GM12892 (cell line): Measurements from ENCODE around the gene HUNK.

Source experiments
- POLR2A ChIP-seq: IDR thresholded peaks from 2 replicates; pipeline ENCODE4 v1.6.1; 2011; ENCODE audit warnings: low read depth, low read length, control low read depth
- POLR2AphosphoS5 ChIP-seq: IDR thresholded peaks from 2 replicates; pipeline ENCODE4 v1.6.1; 2011; ENCODE audit warnings: low read depth, low read length, control low read depth
- TAF1 ChIP-seq: IDR thresholded peaks from 2 replicates; pipeline ENCODE4 v1.6.1; 2011; ENCODE audit warnings: low read depth, mild to moderate bottlenecking, control low read depth, low read length, borderline replicate concordance

DNA sequence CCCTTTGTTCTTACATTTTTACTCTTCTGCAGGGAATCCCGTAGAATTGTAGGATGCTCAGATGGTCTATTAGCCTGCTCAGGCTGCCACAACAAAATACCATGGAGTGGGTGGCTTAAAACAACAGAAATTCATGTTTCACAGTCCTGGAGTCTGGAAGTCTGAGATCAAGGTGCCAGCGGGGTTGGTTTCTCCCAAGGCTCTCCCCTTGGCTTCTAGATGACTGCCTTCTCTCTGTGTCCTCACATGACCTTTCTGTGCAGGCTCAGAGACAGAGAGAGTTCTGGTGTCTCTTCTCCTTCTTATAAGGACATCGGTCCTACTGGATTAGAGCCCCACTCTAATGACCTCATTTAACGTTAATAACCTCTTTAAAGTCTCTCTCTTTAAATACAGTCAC, 41.7 kb downstream of the HUNK start:
- TF ChIP-seq POLR2A (no peak), POLR2AphosphoS5 (no peak), TAF1 (no peak)
